ENCODE results near the gene IL22RA2.

DNA sequence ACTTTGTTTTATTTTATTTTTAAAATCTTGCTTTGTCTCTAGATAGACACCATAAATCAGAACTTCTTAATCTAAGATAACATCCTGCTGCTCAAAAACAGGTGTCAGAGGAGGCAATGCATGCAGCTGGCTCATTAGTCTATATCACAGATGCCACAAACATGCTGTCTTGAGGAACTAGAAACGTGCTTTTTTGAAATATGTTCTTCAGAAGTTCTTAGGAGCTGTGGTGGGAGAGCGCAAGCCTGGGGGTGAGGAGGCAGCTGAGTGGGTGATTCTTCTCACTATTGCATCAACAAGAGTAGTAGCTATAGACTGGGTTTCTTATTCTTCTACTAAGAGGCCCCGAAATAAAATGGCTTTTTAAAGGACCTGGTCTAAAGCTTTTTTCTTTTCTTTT, 23.4 kb downstream of the IL22RA2 start:
- no peak for TF ChIP-seq EZH2 (IDR thresholded peaks at IDR 0.05; ENCODE audit: low read length, unreplicated experiment)
- no peak for TF ChIP-seq CTCF (conservative IDR thresholded peaks at IDR 0.05; ENCODE audit: low read depth, low read length)
